NCI-H146 (cell line): ENCODE measurements around the gene TMEM184B.

Experiments used
- DNase-seq: peaks from one replicate; lab custom pipeline; 2025; lab: John Stamatoyannopoulos, UW

Gene TMEM184B

DNA sequence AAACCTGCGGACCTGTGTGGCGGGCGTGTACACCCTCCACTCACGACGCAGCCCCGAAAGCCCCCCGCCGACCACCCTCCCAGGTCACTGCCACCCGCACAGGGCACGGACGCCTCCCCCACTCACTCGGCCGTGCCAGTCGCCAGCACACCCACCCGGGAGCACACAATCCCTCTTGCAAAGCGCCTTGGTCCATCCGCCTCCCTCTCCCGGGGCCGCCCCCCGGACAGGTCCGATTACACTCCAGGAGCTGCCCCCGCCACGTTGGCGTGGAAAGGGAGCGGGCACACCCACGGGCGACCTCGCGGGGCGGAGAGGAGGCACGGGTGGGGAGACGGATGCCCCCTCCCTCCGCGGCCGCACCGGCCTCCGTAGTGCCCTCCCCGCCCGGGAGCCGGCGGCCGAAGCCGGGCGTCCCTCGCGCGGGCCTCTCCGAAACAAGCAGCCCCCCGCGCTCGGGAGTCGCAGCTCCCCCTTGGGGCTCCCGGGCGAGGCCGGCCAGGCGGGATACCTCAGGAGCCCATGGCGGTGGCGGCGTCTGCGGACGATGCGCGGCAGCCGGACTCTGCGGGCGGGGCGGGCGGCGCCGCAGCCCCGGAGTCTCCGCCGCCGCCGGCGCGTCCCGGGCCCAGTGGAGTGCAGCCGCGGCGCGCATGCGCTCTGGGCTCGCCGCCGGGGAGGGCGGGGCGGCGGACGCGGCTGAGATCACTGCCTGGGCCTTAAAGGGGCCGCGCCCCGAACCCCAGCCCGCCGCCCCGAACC, at the start of gene TMEM184B:
Gene TMEM184B (minus strand): TSS at position 638 of the 762 bp plus-strand sequence. CDS start 25,049 bp downstream, outside the sequence.
- peak; percentile 34 for DNase-seq

DNA sequence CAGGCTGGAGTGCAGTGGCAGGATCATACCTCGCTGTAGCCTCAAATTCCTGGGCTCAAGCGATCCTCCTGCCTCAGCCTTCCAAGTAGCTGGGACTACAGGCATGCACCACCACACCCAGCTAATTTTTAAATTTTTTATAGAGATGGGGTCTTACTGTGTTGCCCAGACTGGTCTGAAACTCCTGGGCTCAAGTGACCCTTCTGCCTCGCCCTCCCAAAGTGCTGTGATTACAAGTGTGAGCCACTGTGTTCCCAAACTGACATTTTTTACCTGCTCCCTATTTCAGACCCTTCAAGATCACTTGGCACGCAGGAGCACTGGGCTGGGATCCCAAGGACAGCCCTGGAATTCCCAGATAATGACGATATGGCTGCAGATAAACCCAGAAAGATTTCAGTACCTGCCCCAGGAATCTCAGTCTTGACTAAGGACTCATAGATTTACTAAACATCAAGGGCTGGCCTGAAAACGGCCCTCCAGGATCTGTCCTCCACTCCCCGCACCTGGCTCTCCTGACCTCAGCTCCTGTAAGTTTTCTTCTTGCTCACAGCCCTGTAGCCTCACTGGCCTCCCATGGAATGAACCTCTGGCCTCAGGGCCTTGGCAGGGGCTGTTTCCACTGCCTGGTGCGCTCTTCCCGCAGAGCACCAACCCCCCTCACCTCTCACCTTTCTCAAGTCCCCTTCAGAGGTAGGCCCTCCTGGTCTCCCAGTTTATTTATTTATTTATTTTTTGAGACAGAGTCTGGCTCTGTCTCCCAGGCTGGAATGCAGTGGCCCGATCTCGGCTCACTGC, 48.0 kb upstream of the TMEM184B start:
- DNase-seq, result no peak

DNA sequence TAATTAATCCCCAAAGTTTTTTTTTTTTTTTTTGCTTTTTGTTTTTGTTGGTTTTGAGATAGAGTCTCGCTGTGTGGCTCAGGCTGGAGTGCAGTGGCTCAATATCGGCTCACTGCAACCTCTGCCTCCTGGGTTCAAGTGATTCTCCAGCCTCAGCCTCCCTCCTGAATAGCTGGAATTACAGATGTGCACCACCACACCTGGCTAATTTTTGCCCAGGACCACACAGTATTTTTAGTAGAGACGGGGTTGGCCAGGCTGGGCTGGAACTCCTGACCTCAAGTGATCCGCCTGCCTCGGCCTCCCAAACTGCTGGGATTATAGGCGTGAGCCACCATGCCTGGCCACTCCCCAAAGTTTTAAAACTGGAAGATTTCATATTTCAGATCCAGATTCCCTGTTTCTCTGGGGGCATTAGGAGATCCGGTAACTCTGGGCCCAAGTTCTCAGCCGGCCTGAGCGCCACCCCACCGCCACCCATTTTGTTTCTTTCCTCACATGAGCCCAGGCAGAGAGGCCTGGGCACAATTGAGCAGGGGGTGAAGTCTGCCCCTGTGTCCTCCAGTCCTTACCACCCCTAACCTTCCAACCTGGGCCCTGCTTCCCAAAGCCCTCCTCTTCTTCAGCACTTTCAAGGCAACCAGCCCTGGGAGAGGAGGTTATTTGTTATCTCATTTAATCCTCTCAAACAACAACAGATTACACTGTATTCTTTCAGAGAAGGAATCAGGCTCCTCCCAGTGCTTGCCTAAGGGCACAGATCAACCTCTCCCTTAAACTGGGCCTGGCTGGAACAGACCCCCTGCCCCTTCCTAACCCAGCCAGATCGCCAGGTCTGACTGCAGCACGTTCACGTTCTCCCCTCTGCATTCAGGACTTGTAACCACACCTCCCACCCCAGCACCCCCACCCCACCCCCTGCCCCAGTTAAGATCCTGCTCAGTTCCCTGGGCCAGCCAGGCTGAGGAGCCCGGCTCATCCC, 46.3 kb upstream of the TMEM184B start:
- DNase-seq, result no peak

DNA sequence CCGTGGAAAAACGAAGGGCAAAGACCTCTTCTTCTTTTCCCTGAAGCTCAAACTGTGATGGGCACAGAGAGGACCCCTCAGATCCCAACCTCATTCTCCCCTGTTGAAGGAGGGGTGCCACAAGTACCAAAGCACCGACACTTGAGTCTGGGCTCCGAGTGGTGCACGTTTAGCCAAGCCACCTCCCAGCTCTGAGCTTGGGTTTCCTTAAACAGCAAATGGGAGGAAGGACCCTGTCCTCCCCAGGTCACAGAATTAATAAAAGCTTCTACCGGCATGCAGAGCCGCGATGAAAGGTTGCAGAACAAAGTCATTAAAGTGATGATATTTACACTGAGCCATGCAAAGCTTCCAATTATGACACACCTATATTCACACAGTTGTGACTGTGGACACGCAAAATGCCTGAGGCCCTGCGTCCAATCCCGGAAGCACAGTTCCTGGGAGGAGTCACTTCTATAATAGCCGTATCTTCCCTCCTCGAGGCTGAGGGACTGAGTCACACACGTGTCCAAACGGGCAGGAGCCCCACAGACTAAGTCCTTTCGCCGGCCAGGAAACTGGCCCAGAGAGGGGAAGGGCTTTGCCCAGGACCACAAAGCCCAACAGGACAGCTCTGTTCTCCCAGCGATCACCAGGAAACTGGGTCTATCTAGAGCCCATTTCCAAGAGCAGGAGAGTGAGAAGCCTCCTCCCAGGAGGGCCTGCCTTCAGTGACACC, 45.3 kb upstream of the TMEM184B start:
- peak; percentile 85 for DNase-seq

DNA sequence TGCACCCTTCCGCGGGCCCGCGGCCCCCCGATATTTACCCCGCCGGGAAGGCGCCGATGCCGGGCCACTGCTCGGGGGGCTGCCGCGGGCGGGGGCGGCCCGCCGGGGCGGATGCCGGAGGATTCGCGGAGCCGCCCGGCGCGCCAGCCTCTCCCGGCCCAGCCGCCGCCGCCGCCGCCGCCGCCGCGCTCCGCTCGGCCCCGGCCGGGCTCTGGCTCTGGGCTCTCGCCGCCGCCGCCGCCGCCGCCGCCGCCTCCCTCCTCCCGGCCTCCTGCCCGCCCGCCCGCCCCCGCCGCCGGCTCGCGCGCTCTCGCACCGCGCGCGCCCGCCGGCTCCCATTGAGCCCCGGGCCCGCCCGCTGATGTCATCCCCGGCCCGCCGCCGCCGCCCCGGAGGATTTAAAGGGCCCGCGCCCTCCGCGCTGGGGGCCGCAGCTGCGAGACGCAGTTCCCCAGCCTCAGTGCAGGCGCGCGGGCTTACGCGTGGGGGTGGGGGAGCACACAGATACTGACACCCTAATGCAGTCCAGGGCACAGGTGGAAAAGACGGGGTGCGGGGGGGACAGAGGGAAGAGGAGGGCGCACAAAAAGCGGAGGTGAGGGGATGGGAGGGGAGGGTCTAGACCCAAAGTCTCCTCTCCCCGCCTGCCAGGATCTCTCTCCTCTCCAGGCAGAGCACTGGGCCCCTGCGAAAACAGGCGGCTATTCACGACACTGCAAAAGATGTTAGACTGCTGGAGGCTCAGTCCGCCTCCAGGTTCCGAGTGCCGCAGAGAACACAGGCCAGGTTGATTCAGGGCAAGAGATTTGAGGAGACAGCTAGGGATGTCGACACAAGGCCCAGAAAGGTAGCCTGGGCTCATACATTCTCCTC, 44.5 kb upstream of the TMEM184B start, which contains the start of gene CSNK1E:
Gene CSNK1E (minus strand): TSS at position 312 of the 873 bp plus-strand sequence. CDS start 3,276 bp downstream, outside the sequence.
- peak; percentile 55 for DNase-seq

DNA sequence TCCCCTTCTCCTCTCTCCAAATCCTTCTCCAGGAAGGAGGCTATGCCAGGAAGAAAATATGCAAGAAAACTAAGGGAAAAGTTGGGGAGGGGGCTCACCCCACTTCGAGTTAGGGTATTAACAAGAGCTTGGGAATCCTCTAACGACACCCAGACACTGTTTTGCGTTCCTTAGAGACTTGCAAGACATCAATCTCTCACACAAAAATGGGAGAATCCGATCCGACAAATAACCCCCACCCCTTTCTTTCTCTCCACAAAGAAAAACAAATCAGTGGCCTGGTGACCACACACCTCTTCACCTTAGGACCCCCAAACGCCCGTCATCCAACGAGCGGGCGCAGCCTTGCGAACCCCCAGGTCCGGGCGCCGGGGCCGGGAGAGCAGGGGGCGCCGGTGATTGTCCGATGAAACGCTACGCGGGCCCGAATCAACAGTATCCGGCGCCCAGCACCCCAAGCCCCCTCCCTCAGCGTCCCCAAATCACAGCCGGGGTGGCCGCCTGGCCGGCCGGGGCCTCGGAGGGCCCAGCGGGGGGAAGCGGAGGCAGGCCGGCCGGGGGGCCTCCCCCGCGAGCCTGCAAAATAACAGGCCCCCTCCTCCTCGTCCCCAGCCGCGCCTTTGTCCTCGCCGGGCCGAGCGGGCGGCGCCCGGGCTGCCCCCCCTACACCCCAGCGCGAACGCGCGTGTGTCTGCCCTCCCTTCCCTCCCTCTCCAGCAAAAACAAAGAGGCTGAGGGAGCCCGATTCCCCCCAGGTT, 43.7 kb upstream of the TMEM184B start:
- DNase-seq, result peak; percentile 35

DNA sequence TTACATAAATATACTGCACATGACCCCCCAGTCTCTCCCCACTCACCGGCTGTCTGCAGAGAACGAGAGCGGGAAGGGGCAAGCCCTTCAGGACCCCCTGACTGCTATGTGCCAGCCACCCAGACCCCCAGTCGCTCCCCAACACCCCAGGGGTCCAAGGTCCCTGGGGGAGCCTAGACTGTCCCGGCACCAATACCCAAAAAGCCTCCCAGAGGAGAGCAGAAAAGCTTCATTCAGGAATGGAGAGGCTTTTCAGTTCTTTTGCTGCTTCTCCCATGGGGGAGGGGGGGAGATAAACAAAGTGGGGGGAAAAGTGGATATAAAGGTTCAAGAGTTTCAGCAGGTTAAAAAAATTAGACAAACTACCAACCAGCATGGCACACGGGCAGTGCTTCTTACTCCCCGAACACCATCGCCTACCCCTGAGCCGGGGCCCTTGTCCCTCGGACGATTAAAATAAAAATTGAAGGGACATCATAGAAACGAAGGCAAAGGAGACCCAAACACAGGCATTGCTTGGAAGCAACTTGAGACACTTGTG, 43.1 kb upstream of the TMEM184B start:
- DNase-seq, result no peak

DNA sequence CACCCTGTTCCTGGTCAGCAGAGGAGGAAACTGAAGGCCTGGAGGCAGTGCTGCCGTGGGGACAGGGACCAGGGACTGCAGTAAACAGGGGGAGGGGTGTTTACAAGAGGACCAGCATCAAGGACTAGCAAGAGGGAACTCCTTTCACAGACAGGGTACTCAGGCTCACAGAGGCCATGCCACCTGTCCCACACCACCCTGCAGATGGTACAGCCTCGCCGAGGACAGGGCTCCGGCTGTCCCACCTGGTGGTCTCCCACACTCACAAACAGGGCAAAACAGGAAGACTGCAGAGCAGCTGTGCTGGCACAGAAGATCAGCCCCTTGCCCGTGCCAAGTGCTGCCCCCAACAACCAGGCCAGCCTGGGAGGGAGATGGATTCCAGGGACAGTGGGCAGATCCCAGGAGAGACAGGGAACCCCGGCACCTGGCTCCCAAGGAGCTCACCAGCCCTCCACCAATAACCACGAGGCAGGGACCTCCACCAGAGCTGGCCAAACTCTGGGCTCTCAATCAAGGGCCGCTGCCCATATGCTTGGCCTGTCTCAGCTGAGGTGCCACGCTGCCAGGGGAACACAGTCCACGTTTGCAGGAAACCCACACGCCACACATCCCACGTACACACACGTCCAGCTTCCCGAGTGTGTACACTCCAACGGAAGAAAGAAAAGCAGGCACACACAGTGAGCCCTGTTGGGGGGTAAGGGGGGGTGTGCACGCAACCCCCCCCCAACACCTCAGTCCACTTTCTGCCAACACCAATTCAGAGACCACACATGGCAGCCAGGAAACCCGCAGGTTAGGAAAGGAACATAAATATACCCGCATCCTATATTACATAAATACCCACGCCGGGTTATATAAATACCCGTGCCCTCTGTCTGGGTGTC, 42.4 kb upstream of the TMEM184B start:
- peak; percentile 5 for DNase-seq

DNA sequence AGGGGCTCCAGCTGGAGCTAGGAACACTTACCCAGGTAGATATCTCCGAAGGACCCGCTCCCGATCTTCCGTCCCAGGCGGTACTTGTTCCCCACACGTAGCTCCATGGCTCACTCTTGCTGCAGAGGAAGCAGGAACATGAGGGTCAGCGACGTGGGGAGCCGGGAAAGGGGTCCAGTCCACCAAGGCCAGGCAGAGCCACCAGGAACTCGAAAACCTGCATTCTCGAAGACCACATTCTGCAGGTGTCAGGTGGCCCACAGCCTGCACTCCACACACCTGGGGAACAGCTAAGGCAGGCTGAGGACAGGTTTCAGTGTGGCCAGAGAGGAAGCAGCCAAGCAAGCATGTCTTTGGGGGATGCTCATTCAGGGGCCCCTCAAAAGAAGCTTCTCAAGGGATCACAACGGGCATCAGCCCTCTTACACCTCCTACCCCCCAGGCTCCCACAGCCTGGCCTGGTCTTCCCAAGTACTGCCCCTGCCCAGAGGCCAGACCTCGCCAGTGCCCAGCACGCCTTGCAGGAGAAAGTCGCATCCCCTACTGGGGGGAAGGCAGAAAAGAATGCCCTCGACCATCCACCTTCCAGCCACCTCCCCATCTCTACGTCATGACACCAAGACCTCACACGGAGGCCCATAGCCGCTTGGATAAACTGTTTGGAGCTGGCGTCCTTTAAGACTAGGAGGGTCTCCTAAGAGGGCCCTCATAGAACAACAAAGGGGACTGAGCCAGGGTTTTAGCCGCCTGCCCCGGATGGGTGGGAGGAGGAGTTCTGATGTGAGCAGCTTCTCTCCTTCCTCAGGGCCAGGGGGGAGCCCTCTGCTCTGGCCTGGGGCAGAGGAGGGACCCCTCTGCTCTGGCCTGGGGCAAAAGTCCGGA, 41.5 kb upstream of the TMEM184B start:
- no peak for DNase-seq

DNA sequence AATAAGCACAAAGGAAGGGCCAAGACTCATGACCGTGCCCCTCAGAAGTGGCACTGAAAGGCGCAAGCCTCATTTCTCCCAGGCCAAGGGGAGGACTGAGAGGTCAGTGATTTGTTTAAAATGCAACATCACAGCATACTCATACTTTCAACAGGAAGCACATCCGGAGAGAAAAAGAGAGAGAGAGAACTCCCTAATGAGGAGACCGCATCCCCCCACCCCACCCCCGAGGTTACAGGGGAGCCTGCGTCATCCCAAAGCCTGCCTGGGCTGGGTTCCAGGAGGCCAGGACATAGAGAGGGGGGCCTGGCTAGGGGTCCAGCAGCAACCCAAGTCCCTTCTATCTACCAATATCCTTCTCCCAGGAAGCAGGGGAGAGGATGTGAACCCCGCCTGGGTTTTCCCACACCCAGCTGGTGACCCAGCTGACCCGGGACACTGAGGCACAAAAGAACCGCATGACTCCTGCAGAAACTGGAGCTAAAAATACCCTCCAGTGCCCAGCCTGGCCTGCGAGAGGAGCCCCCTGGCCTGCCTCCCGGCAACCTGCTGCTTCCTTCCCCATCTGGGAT, 40.7 kb upstream of the TMEM184B start:
- no peak for DNase-seq

DNA sequence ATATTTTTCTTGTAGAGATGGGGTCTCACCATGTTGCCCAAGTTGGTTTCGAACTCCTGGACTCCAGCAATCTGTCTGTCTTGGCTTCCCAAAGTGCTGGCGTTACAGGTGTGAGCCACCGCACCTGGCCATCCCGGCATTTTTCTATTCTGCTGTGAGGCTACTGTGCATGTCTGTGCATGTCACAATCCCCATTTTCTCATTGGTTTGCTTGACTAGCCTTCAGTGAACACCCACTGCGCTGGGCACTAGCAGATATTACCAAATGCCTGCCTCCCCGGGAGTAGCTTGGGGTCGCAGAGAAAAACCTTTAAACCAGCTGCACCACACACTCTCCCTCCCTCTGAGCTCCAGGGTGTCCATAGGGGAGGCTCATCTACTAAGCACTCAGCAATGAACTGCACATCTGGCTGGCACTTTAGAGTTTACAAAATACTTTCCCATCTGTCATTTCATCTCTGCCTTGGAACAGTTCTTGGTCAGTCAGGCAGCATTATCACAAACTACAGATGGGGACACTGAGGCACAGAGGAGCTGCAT, 39.5 kb upstream of the TMEM184B start:
- DNase-seq, result no peak

DNA sequence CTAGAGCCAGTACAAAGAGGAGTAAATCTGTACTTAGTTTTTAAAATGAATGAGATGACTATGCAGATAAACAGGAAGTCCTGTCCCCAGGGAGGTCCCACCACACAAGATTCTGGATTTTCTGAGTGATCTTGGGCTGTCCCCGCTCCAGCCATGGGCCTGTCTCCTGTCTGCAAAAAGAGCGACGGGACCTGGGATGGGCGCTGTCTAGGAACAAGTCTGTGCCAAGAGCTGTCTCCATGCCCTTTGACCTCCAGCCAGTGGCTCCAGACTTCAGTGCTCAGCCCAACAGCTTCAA, 38.5 kb upstream of the TMEM184B start:
- no peak for DNase-seq

DNA sequence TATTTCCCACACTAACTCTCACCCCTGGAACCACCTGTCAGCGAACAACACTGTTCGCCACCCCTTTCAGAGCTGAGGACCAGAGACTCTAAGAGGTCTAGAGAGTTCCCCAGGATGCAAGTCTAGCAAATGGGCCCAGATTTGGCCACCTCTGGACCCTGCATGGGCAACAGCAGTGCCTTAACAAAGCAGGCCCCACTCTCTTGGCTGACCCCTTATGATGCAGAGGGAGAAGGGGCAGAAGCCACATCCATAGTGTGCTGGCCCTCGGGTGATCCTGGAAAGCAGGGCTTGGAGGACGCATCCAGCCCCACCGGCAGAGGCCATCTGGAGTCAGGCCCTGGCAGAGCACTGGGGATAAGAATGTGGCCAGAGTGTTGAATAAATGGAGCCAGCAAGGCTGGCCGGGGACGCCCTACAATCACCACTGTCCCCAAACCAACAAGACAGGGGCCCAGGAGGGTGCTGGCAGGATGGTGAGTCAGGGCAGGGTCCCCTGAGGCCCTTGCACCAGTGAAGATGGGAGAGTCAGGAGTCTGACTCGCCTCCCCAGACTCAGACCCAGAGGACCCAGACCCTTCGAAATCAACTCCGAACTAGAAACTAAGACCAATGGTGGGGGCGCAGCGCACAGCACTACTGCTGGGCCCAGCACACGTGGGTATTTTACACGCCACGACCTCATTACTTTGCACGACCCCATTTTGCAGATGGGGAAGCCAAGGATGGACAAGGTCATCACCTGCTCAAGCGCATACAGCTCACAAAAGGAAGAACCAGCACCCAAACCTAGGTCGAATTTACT, 37.9 kb upstream of the TMEM184B start:
- no peak for DNase-seq

DNA sequence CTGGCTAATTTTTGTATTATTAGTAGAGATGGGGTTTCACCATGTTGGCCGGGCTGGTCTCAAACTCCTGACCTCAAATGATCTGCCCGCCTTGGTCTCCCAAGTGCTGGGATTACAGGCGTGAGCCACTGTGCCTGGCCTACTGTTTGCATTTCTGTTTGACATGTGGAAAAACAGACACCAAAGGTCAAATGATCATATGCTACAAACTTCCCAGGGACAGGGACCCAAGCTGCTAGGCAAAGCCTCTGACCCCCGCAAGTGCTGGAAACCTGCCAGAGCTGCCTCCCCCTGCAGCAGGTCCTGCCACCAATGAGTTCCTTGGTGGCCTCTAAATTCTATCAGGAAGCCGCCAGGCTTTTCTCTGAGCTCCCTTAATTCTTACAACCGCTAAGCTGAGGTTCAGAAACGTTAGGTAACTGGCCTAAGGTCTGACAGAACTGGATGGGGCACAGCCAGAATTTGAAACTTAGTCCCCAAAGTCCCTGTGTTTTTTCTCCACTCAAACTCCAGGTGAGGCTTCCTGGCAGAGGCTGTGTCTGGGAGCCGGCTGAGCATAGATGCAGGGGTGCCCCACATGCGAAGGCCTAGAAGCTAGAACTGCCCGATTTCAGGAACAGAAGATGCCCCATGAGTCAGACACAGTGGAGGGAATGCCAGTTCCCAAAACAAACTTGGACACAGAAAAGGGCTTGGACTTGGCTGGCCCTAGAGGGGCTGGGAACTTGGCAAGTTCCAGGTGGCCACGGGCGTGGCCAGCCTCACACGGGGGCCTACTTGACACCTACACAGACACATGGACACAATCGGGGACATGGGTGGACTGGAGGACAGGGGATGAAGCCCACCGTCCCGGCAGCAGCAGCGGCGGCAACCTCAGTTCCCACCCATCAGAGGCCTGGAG, 37.1 kb upstream of the TMEM184B start:
- no peak for DNase-seq
